ENCODE measurements around the gene TPBGL. TPM values are rescaled to one million over a fixed set of nuclear protein-coding genes. Genes with fewer than 3 reads are reported as not detected.

TPBGL gene
- total RNA-seq, 3 donors from 2014 or later, result 0.33 TPM; not detected in 2

- no peak overlapping the region for H3K27ac ChIP-seq
- H3K9me3 ChIP-seq, result no peaks in the 10 kb centered on the region
- intact Hi-C loops (cut with DNase I; ENCODE audit: low total_unique reads), result loop anchor here (5.0 kb wide), 1 partner anchor 1981 kb away; no protein-coding TSS in a partner anchor
- no peak for TF ChIP-seq CTCF (IDR thresholded peaks at IDR 0.05)
- no peak for TF ChIP-seq POLR2A (IDR thresholded peaks at IDR 0.05)
- TF ChIP-seq POLR2AphosphoS5 (IDR thresholded peaks at IDR 0.05), result no peak
- no peak overlapping the region for H3K4me3 ChIP-seq
- no peaks in the 10 kb centered on the region for H3K27me3 ChIP-seq
- peak in 1 of 2 donors; percentile 46 for DNase-seq (ENCODE audit: low spot score in 2 of 2)
- H3K4me1 ChIP-seq, result no peaks in the 10 kb centered on the region
- H3K36me3 ChIP-seq, result no peaks in the 10 kb centered on the region
These were observed 28.2 kb downstream of the TPBGL start for GRCh38 chr11:75268626-75269366.

GRCh38 chr11:75269367-75269660 lies 28.7 kb downstream of the TPBGL start:
- DNase-seq (ENCODE audit: low spot score in 2 of 2), result no peak
- Histone ChIP-seq H3K36me3 (no peaks in the 10 kb centered on the region), H3K27me3 (no peaks in the 10 kb centered on the region), H3K4me3 (no peak overlapping the region), H3K4me1 (no peaks in the 10 kb centered on the region), H3K9me3 (no peaks in the 10 kb centered on the region), H3K27ac (no peak overlapping the region)
- TF ChIP-seq POLR2AphosphoS5 (IDR thresholded peaks at IDR 0.05) (no peak), POLR2A (IDR thresholded peaks at IDR 0.05) (no peak), CTCF (IDR thresholded peaks at IDR 0.05) (no peak)
- intact Hi-C loops (cut with DNase I; ENCODE audit: low total_unique reads), result loop anchor here (5.0 kb wide), 1 partner anchor 1982 kb away; no protein-coding TSS in a partner anchor

- intact Hi-C loops (cut with DNase I; ENCODE audit: low total_unique reads), result loop anchor here (5.0 kb wide), 1 partner anchor 1983 kb away; no protein-coding TSS in a partner anchor
- Histone ChIP-seq H3K9me3 (no peaks in the 10 kb centered on the region), H3K27ac (no peak overlapping the region), H3K4me3 (no peak overlapping the region), H3K4me1 (no peaks in the 10 kb centered on the region), H3K36me3 (no peaks in the 10 kb centered on the region), H3K27me3 (no peaks in the 10 kb centered on the region)
- TF ChIP-seq POLR2A (IDR thresholded peaks at IDR 0.05) (no peak), CTCF (IDR thresholded peaks at IDR 0.05) (no peak), POLR2AphosphoS5 (IDR thresholded peaks at IDR 0.05) (no peak)
- peak in 1 of 2 donors; percentile 20 for DNase-seq (ENCODE audit: low spot score in 2 of 2)
These were observed 29.3 kb downstream of the TPBGL start for GRCh38 chr11:75269896-75270295.

GRCh38 chr11:75270896-75271418 lies 30.4 kb downstream of the TPBGL start:
- Histone ChIP-seq H3K4me1 (no peaks in the 10 kb centered on the region), H3K4me3 (no peak overlapping the region), H3K9me3 (no peaks in the 10 kb centered on the region), H3K27me3 (no peaks in the 10 kb centered on the region), H3K27ac (peak overlapping the region in 1 of 2 donors; percentile 8), H3K36me3 (no peaks in the 10 kb centered on the region)
- intact Hi-C loops (cut with DNase I; ENCODE audit: low total_unique reads), result no loop called here
- no peak for DNase-seq (ENCODE audit: low spot score in 2 of 2)
- no peak for TF ChIP-seq CTCF (IDR thresholded peaks at IDR 0.05)
- TF ChIP-seq POLR2A (IDR thresholded peaks at IDR 0.05), result no peak
- no peak for TF ChIP-seq POLR2AphosphoS5 (IDR thresholded peaks at IDR 0.05)

- Histone ChIP-seq H3K4me3 (no peak overlapping the region), H3K27me3 (no peaks in the 10 kb centered on the region), H3K27ac (peak overlapping the region in 1 of 2 donors; percentile 8), H3K9me3 (no peaks in the 10 kb centered on the region), H3K4me1 (no peaks in the 10 kb centered on the region), H3K36me3 (peaks cover 1% of the 10 kb centered on the region)
- TF ChIP-seq POLR2A (IDR thresholded peaks at IDR 0.05) (no peak), CTCF (IDR thresholded peaks at IDR 0.05) (no peak), POLR2AphosphoS5 (IDR thresholded peaks at IDR 0.05) (no peak)
- DNase-seq (ENCODE audit: low spot score in 2 of 2), result peak in 1 of 2 donors; percentile 12
- intact Hi-C loops (cut with DNase I; ENCODE audit: low total_unique reads), result no loop called here
These were observed 31.2 kb downstream of the TPBGL start for GRCh38 chr11:75271730-75272129.
